ENCODE results near the gene FAM120B. TPM values are rescaled to one million over a fixed set of nuclear protein-coding genes. Genes with fewer than 3 reads are reported as not detected.

FAM120B gene
- total RNA-seq, 1 experiment from 2014 or later = 23.4 TPM

GRCh38 chr6:170438861-170439260 is 132.3 kb downstream of the FAM120B start:
- BruUV-seq (replicated peaks) = no TSS peak
- no peak overlapping the region for H3K4me3 Mint-ChIP-seq (ENCODE audit: unreplicated experiment)
- DNase-seq (ENCODE audit: unreplicated experiment) = no peak
- POLR2A ChIA-PET = interaction anchor here (0.6 to 1.9 kb wide), 11 partner anchors 9 to 213 kb away, joined by 3 to 11 read pairs (median 4); partner anchors contain the start of genes FAM120B and PSMB1
- H3K36me3 Mint-ChIP-seq (ENCODE audit: insufficient read depth, unreplicated experiment) = no peaks in the 10 kb centered on the region
- peak overlapping the region; percentile 86 for H3K27ac Mint-ChIP-seq (ENCODE audit: low read depth, unreplicated experiment)
- intact Hi-C loops (cut with micrococcal nuclease) = no loop called here
- TF ChIP-seq, protein P1, sequence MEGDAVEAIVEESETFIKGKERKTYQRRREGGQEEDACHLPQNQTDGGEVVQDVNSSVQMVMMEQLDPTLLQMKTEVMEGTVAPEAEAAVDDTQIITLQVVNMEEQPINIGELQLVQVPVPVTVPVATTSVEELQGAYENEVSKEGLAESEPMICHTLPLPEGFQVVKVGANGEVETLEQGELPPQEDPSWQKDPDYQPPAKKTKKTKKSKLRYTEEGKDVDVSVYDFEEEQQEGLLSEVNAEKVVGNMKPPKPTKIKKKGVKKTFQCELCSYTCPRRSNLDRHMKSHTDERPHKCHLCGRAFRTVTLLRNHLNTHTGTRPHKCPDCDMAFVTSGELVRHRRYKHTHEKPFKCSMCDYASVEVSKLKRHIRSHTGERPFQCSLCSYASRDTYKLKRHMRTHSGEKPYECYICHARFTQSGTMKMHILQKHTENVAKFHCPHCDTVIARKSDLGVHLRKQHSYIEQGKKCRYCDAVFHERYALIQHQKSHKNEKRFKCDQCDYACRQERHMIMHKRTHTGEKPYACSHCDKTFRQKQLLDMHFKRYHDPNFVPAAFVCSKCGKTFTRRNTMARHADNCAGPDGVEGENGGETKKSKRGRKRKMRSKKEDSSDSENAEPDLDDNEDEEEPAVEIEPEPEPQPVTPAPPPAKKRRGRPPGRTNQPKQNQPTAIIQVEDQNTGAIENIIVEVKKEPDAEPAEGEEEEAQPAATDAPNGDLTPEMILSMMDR (IDR thresholded peaks at IDR 0.05; ENCODE audit: unreplicated experiment) = no peak
- H3K27me3 Mint-ChIP-seq (ENCODE audit: insufficient read depth, unreplicated experiment) = no peaks in the 10 kb centered on the region
- H3K9me3 Mint-ChIP-seq (ENCODE audit: unreplicated experiment) = no peaks in the 10 kb centered on the region
- peaks cover 10% of the 10 kb centered on the region for H3K4me1 Mint-ChIP-seq (ENCODE audit: insufficient read depth, unreplicated experiment)
- CTCF ChIA-PET = interaction anchor here (0.9 kb wide), 1 partner anchor 330 kb away, joined by 3 read pairs; no protein-coding TSS in a partner anchor

DNA sequence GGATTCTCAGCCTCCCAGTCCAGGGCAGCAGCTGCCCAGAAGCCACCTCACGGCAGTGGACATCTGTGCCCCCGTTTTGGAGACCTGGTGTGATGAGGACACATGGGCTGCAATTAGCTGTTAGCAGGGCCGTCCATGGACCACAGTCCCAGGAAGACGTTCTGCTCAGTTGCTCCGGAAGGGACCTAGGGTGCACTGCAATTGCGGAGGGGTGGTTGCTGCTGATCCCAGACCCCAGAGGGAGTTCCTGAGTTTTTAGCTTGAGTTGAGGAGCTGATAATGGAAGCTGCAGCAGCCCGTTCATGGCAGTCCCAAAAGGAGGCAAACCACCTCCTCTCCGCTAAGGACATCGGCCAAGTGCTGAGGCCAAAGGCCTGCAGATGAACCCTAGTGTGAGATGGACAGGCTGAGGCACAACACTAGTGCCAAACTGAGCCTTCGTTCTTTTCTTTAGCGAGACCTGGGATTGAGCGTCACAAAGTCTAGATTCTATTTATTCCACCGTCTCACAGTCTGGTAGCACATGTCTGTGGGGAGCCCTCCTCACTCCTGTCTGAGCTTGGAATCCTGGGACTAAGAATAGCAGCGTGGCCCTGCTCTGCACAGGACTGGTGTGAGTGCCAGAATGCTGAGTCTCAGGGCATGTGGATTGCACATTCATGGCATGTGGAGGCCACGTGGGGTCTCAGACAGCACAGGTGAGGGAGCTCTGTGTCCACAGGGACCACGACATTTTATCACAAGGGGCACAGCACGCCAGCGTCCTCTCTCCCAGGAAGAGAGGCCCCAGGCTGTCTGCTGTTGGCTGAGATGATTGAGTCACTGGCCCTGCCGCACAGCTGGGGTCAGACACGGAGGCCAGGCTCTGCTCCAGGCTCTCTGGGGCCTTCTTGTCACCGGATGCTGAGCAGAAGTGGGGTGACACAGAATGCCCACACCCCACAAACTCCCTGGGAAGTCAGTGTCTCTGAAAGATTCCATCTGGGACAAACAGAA is 133.1 kb downstream of the FAM120B start:
- TF ChIP-seq, protein P1 (IDR thresholded peaks at IDR 0.05; ENCODE audit: unreplicated experiment) = no peak
- no peaks in the 10 kb centered on the region for H3K9me3 Mint-ChIP-seq (ENCODE audit: unreplicated experiment)
- BruUV-seq (replicated peaks) = no TSS peak
- peak overlapping the region; percentile 86 for H3K27ac Mint-ChIP-seq (ENCODE audit: low read depth, unreplicated experiment)
- DNase-seq (ENCODE audit: unreplicated experiment) = no peak
- CTCF ChIA-PET = interaction anchor here (0.7 kb wide), 1 partner anchor 122 kb away, joined by 3 read pairs; no protein-coding TSS in a partner anchor
- intact Hi-C loops (cut with micrococcal nuclease) = no loop called here
- no peaks in the 10 kb centered on the region for H3K27me3 Mint-ChIP-seq (ENCODE audit: insufficient read depth, unreplicated experiment)
- no peak overlapping the region for H3K4me3 Mint-ChIP-seq (ENCODE audit: unreplicated experiment)
- POLR2A ChIA-PET = interaction anchor here (1.8 kb wide), 1 partner anchor 133 kb away, joined by 5 read pairs; the partner anchor contains the start of gene FAM120B
- H3K4me1 Mint-ChIP-seq (ENCODE audit: insufficient read depth, unreplicated experiment) = peaks cover 12% of the 10 kb centered on the region
- H3K36me3 Mint-ChIP-seq (ENCODE audit: insufficient read depth, unreplicated experiment) = no peaks in the 10 kb centered on the region

GRCh38 chr6:170440437-170440836 is 133.9 kb downstream of the FAM120B start:
- Mint-ChIP-seq H3K27me3 (ENCODE audit: insufficient read depth, unreplicated experiment) (no peaks in the 10 kb centered on the region), H3K27ac (ENCODE audit: low read depth, unreplicated experiment) (peak overlapping the region; percentile 73), H3K36me3 (ENCODE audit: insufficient read depth, unreplicated experiment) (no peaks in the 10 kb centered on the region), H3K4me1 (ENCODE audit: insufficient read depth, unreplicated experiment) (peaks cover 15% of the 10 kb centered on the region), H3K4me3 (ENCODE audit: unreplicated experiment) (no peak overlapping the region), H3K9me3 (ENCODE audit: unreplicated experiment) (no peaks in the 10 kb centered on the region)
- intact Hi-C loops (cut with micrococcal nuclease) = no loop called here
- ChIA-PET POLR2A (interaction anchor here (0.6 kb wide), 1 partner anchor 9 kb away, joined by 3 read pairs; no protein-coding TSS in a partner anchor), CTCF (interaction anchor here (0.6 to 0.7 kb wide), 2 partner anchors 77 to 123 kb away, joined by 3 to 5 read pairs; no protein-coding TSS in a partner anchor)
- TF ChIP-seq, protein P1 (IDR thresholded peaks at IDR 0.05; ENCODE audit: unreplicated experiment) = no peak
- no peak for DNase-seq (ENCODE audit: unreplicated experiment)
- BruUV-seq (replicated peaks) = no TSS peak

- Mint-ChIP-seq H3K27me3 (ENCODE audit: insufficient read depth, unreplicated experiment) (no peaks in the 10 kb centered on the region), H3K4me3 (ENCODE audit: unreplicated experiment) (no peak overlapping the region), H3K9me3 (ENCODE audit: unreplicated experiment) (no peaks in the 10 kb centered on the region), H3K27ac (ENCODE audit: low read depth, unreplicated experiment) (no peak overlapping the region), H3K4me1 (ENCODE audit: insufficient read depth, unreplicated experiment) (peaks cover 15% of the 10 kb centered on the region), H3K36me3 (ENCODE audit: insufficient read depth, unreplicated experiment) (no peaks in the 10 kb centered on the region)
- no peak for DNase-seq (ENCODE audit: unreplicated experiment)
- CTCF ChIA-PET = no interaction called here
- TF ChIP-seq, protein P1 (IDR thresholded peaks at IDR 0.05; ENCODE audit: unreplicated experiment) = no peak
- BruUV-seq (replicated peaks) = no TSS peak
- POLR2A ChIA-PET = interaction anchor here (0.6 kb wide), 1 partner anchor 44 kb away, joined by 3 read pairs; no protein-coding TSS in a partner anchor
- intact Hi-C loops (cut with micrococcal nuclease) = no loop called here
Measured at GRCh38 chr6:170441316-170441715, 134.8 kb downstream of the FAM120B start.
